GM21390 (cell line): ENCODE data around the gene INTS6.
A peak's percentile ranks its signal among the peaks of the same experiment; 100 is the strongest.

Experiments
- ATAC-seq: cut with Tn5 transposase; IDR thresholded peaks from one replicate; pipeline ENCODE4 v1.9.1; 2021; ENCODE audit not compliant: unreplicated experiment

The INTS6 gene

GRCh38 chr13:51455532-51455931 is 2.7 kb upstream of the INTS6 start:
- ATAC-seq: no peak

- ATAC-seq: no peak
These were observed 1.3 kb upstream of the INTS6 start for GRCh38 chr13:51453959-51454703.

- ATAC-seq: peak; percentile 43
These were observed 547 bp upstream of the INTS6 start for GRCh38 chr13:51453207-51453958.

GRCh38 chr13:51451467-51452360 is 1.1 kb downstream of the INTS6 start:
- peak; percentile 34 for ATAC-seq

- ATAC-seq: no peak
These were observed 1.7 kb downstream of the INTS6 start for GRCh38 chr13:51451134-51451466.

GRCh38 chr13:51449018-51449417 is 3.8 kb downstream of the INTS6 start:
- ATAC-seq: no peak

- no peak for ATAC-seq
These were observed 7.9 kb downstream of the INTS6 start for GRCh38 chr13:51444922-51445321.

- no peak for ATAC-seq
These were observed 12.5 kb downstream of the INTS6 start for GRCh38 chr13:51440381-51440780.

GRCh38 chr13:51437550-51438127 is 15.2 kb downstream of the INTS6 start:
- no peak for ATAC-seq

GRCh38 chr13:51435002-51435578 is 17.7 kb downstream of the INTS6 start:
- no peak for ATAC-seq

GRCh38 chr13:51432576-51432975 is 20.3 kb downstream of the INTS6 start:
- ATAC-seq: no peak

GRCh38 chr13:51426982-51427381 is 25.9 kb downstream of the INTS6 start:
- no peak for ATAC-seq

- no peak for ATAC-seq
These were observed 27.3 kb downstream of the INTS6 start for GRCh38 chr13:51425410-51426042.

GRCh38 chr13:51423766-51424165 is 29.1 kb downstream of the INTS6 start:
- no peak for ATAC-seq

GRCh38 chr13:51422484-51422883 is 30.4 kb downstream of the INTS6 start:
- ATAC-seq: no peak

GRCh38 chr13:51420681-51421490 is 31.9 kb downstream of the INTS6 start:
- no peak for ATAC-seq

- peak; percentile 59 for ATAC-seq
These were observed 33.7 kb downstream of the INTS6 start for GRCh38 chr13:51419001-51419636.

- no peak for ATAC-seq
These were observed 35.1 kb downstream of the INTS6 start for GRCh38 chr13:51417716-51418115.

- ATAC-seq: no peak
These were observed 36.7 kb downstream of the INTS6 start for GRCh38 chr13:51416107-51416506.
